K562 (cell line): ENCODE data around the gene FSTL4. TPM values are rescaled to one million over a fixed set of nuclear protein-coding genes. Genes with fewer than 3 reads are reported as not detected.

ENCODE experiments used
- ATAC-seq: fragments of 200-7000 bp; cut with Tn5 transposase; 3 replicates; pipeline ENCODE4 v1.9.1; 2020; ENCODE audit warnings: moderate library complexity
- BruUV-seq: library from RNA; stranded (reverse); fragments of 400-500 nt; replicated peaks from 2 replicates; lab custom pipeline; 2021; lab: Mats Ljungman, UMichigan
- CTCF ChIA-PET: fragments of 300-600 bp; formaldehyde crosslinking; extraction: SDS; loops from one replicate; lab custom pipeline; 2021; ENCODE audit warnings: low intra/inter-chr PET ratio; lab: Yijun Ruan, JAX
- POLR2A ChIA-PET: fragments of 300-600, 350-650 bp; sonication (Branson Sonifier 250); formaldehyde crosslinking; extraction: SDS; loops from one replicate; lab custom pipeline; 2021; ENCODE audit warnings: antibody characterized with exemption, inconsistent platforms; lab: Yijun Ruan, JAX
- DNase-seq, 4 experiments: peaks; one replicate each; pipeline versions ENCODE4 v3.0.0 to v3.0.0-alpha.2; 2011 to 2018; ENCODE audit warnings: low spot score in 3 of 4, mixed read lengths in 3 of 4; ENCODE audit errors: extremely low read depth in 1 of 4
- FAIRE-seq: peaks from 2 replicates; lab custom pipeline; 2011; peaks lifted over from hg19 to GRCh38; lab: Jason Lieb, UNC
- H2AFZ ChIP-seq: 2 replicates; pipeline ENCODE4 v1.6.0; 2011; ENCODE audit warnings: low read depth, low read length, control low read depth, inconsistent platforms
- H3K27ac ChIP-seq: fragments of 200-600 bp; 3 replicates; pipeline ENCODE4 v1.8.0; 2011; ENCODE audit warnings: low read depth, mild to moderate bottlenecking, control low read depth, inconsistent platforms, low read length, moderate library complexity, mixed read lengths; ENCODE audit errors: extremely low read depth
- H3K27me3 ChIP-seq, 2 experiments: fragments of 300-600 bp in 1 of 2; 2 replicates in 1 of 2; 3 replicates in 1 of 2; pipeline versions ENCODE4 v1.6.0 to v1.8.0; 2011; ENCODE audit warnings: inconsistent platforms in 2 of 2, low read length in 2 of 2, mild to moderate bottlenecking in 1 of 2, mixed read lengths in 1 of 2, moderate library complexity in 1 of 2; ENCODE audit not compliant: control insufficient read depth in 2 of 2, insufficient read depth in 2 of 2
- H3K36me3 ChIP-seq: fragments of 300-600 bp; 3 replicates; pipeline ENCODE4 v1.8.0; 2011; ENCODE audit warnings: mild to moderate bottlenecking, low read length, inconsistent platforms; ENCODE audit not compliant: control insufficient read depth, insufficient read depth
- H3K4me1 ChIP-seq, 2 experiments: fragments of 200-600 bp in 1 of 2; replicated peaks in 1 of 2; 2 replicates in 1 of 2; 3 replicates in 1 of 2; pipeline versions ENCODE4 v1.5.1 to v1.8.0; 2011; ENCODE audit warnings: inconsistent platforms in 2 of 2, low read length in 2 of 2, mild to moderate bottlenecking in 1 of 2, mixed read lengths in 1 of 2, moderate library complexity in 1 of 2; ENCODE audit not compliant: control insufficient read depth in 2 of 2, insufficient read depth in 2 of 2
- H3K4me2 ChIP-seq: 2 replicates; pipeline ENCODE4 v1.6.1; 2011; ENCODE audit warnings: low read length, control low read depth, inconsistent platforms, mixed read lengths; ENCODE audit not compliant: insufficient read depth
- H3K4me3 ChIP-seq: fragments of 200-600 bp; sonication (generic), shearing (Covaris generic); 2 replicates; pipeline ENCODE4 v1.5.1; 2016; ENCODE audit warnings: control low read depth, inconsistent platforms
- H3K79me2 ChIP-seq: fragments of 200-600 bp; 3 replicates; pipeline ENCODE4 v1.8.0; 2011; ENCODE audit warnings: low read length, inconsistent platforms; ENCODE audit not compliant: control insufficient read depth, insufficient read depth
- H3K9ac ChIP-seq, 2 experiments: 2 replicates each; pipeline versions ENCODE4 v1.6.0 to v1.6.1; 2011; ENCODE audit warnings: low read depth in 2 of 2, low read length in 2 of 2, control low read depth in 1 of 2, inconsistent platforms in 1 of 2, mild to moderate bottlenecking in 1 of 2, mixed read lengths in 1 of 2; ENCODE audit not compliant: insufficient read depth in 1 of 2
- H3K9me1 ChIP-seq: one replicate; pipeline ENCODE4 v1.6.0; 2011; ENCODE audit warnings: inconsistent platforms, mild to moderate bottlenecking, low read length, moderate library complexity; ENCODE audit not compliant: control insufficient read depth, insufficient read depth
- H3K9me3 ChIP-seq: replicated peaks from 2 replicates; pipeline ENCODE4 v1.5.1; 2011; ENCODE audit warnings: low read depth, low read length, inconsistent platforms; ENCODE audit not compliant: control insufficient read depth, insufficient read depth
- H4K20me1 ChIP-seq: replicated peaks from 2 replicates; pipeline ENCODE4 v1.6.1; 2011; ENCODE audit warnings: low read length, inconsistent platforms, mixed read lengths; ENCODE audit not compliant: control insufficient read depth, insufficient read depth
- CEBPG ChIP-seq, 3 experiments: fragments of 200-800 bp in 1 of 3; sonication (Bioruptor generic) in 1 of 3; sonication (generic) in 1 of 3; formaldehyde crosslinking in 1 of 3; IDR thresholded peaks in 2 of 3; conservative IDR thresholded peaks in 1 of 3; 2 replicates each; pipeline versions ENCODE4 v1.6.1 to v1.8.0; 2016 to 2022; ENCODE audit warnings: missing compliant biosample characterization in 2 of 3, missing genetic modification characterization in 2 of 3, mild to moderate bottlenecking in 1 of 3, missing genetic modification reagents in 1 of 3
- HDAC1 ChIP-seq, 2 experiments: fragments of 450-650 bp; IDR thresholded peaks; 2 replicates each; pipeline ENCODE4 v1.6.1; 2016 to 2017; ENCODE audit warnings: inconsistent platforms in 1 of 2, mild to moderate bottlenecking in 1 of 2, moderate library complexity in 1 of 2
- HDAC6 ChIP-seq: IDR thresholded peaks from 2 replicates; pipeline ENCODE4 v1.6.1; 2012; ENCODE audit warnings: low read depth, mild to moderate bottlenecking, control low read depth, inconsistent platforms, low read length, moderate library complexity
- MEIS2 ChIP-seq: fragments of 450-650 bp; IDR thresholded peaks from 2 replicates; pipeline ENCODE4 v1.6.1; 2014; ENCODE audit warnings: mild to moderate bottlenecking; ENCODE audit not compliant: partially characterized antibody
- WGBS: fragments of 100-300 bp; shearing (Covaris generic); methylation state at CpG from one replicate; pipeline ENCODE4 v1.1.6; 2016; ENCODE audit warnings: low coverage, mixed read lengths; ENCODE audit not compliant: insufficient coverage; ENCODE audit errors: missing lambda C conversion rate; 5-methylcytosine and 5-hydroxymethylcytosine counted together
- in situ Hi-C: fragments of 300-500 bp; cut with MboI; formaldehyde crosslinking; loops from 4 replicates; pipeline ENCODE4 v1.15.0; 2018; ENCODE audit warnings: inconsistent platforms, mixed read lengths
- intact Hi-C: fragments of 100-400 bp; cut with micrococcal nuclease; formaldehyde crosslinking; loops from 2 replicates; pipeline ENCODE4 v1.14.2; 2022
- polyA plus RNA-seq, 8 experiments: library from polyadenylated mRNA; depleted of rRNA in 4 of 8; stranded (reverse) in 5 of 8; unstranded in 3 of 8; fragments of >200 nt; fragmentation: Nextera tagmentation in 2 of 8; fragmentation: Illumina TruSeq in 1 of 8; extraction: Ambion mirVana in 2 of 8; extraction: Trizol in 1 of 8; gene quantifications; 2 replicates each; pipeline versions ENCODE4 v1.2.1 to v1.2.3, GENCODE V29; 2011 to 2014; ENCODE audit warnings: inconsistent platforms in 1 of 8, missing spikeins in 1 of 8
- total RNA-seq, 7 experiments: library from RNA; depleted of rRNA in 6 of 7; stranded (reverse); fragments of >200 nt in 6 of 7; fragmentation: Illumina TruSeq in 2 of 7; extraction: Trizol in 2 of 7; gene quantifications; 2 replicates each; pipeline versions ENCODE4 v1.2.1 to v1.2.3, GENCODE V29; 2011 to 2021; ENCODE audit warnings: low replicate concordance in 1 of 7
- TF ChIP-seq, protein P1 (sequence below): fragments of 450-650 bp; IDR thresholded peaks from 2 replicates; pipeline ENCODE4 v1.6.1; 2017; ENCODE audit warnings: mild to moderate bottlenecking, moderate library complexity
- TF ChIP-seq, protein P2 (sequence below): fragments of 450-650 bp; IDR thresholded peaks from 2 replicates; pipeline ENCODE4 v1.6.1; 2016

The FSTL4 gene
- total and polyA plus RNA-seq, 9 of the 15 experiments (the other 6 are each of a cell fraction or from before 2014, with no cell fraction given), result 0.08 to 0.18 (median 0.10) TPM; not detected in 5

DNA sequence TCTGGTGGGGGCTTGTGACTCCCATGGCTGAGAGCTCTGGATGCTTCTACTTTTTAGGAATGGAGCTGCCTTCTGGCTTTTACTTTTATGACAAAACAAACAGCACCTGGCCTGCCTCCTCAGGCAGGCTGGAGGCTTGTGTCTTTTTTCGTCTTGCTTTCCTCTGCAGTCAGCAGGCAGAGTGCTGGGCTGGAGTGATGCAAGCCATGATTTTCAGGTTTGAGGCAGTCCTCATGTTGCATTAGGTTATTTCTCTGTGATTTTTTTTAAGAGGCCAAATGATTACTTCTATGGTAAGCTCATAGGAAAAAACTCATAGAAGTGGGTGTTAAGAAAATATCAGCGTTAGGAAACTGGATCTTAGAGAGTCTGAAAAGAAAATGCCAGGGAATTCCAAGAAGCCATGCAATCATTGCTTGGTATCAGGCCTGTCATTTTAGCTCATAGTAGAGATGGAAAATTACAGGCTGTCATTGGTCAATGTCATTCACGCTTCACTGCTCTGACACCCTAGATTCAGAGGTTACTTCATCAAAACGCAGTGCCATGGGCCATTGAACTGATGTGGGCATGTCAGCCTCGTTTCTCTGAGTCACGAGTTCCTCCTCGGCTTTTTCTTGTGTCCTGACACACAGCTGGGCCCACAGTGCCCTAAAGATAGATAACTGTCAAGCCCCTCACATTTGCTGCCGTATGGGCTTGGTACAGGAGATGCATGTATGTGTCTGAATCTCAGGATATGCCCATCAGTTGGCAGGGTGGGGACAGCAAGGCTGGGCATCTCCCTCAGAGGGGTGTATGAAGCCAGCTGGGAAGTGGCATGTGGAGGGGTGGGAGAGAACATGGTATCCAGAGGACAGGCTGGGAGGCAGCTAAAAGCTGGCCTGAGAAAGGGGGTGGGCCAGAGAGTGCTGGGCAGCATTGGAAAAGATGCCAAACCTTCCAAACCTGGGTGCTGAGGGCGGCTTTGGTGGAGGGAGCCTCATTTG, 408.7 kb downstream of the FSTL4 start:
- no peak for TF ChIP-seq HDAC1 (IDR thresholded peaks at IDR 0.05)
- TF ChIP-seq, protein P1, sequence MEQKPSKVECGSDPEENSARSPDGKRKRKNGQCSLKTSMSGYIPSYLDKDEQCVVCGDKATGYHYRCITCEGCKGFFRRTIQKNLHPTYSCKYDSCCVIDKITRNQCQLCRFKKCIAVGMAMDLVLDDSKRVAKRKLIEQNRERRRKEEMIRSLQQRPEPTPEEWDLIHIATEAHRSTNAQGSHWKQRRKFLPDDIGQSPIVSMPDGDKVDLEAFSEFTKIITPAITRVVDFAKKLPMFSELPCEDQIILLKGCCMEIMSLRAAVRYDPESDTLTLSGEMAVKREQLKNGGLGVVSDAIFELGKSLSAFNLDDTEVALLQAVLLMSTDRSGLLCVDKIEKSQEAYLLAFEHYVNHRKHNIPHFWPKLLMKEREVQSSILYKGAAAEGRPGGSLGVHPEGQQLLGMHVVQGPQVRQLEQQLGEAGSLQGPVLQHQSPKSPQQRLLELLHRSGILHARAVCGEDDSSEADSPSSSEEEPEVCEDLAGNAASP, result no peak
- TF ChIP-seq CEBPG (CRISPR knock-in tag; IDR thresholded peaks at IDR 0.05), result no peak
- peak in 1 of 2 experiments; percentile 43; a peak in 2 of 4 replicates for TF ChIP-seq CEBPG (tag; conservative IDR thresholded peaks at IDR 0.05 in 1 of 2, IDR thresholded peaks at IDR 0.05 in 1 of 2)
- peak; percentile 31 for TF ChIP-seq MEIS2
- TF ChIP-seq HDAC6, result no peak
- TF ChIP-seq, protein P2, sequence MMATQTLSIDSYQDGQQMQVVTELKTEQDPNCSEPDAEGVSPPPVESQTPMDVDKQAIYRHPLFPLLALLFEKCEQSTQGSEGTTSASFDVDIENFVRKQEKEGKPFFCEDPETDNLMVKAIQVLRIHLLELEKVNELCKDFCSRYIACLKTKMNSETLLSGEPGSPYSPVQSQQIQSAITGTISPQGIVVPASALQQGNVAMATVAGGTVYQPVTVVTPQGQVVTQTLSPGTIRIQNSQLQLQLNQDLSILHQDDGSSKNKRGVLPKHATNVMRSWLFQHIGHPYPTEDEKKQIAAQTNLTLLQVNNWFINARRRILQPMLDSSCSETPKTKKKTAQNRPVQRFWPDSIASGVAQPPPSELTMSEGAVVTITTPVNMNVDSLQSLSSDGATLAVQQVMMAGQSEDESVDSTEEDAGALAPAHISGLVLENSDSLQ, result peak; percentile 47; the same call in 1 of the 2 replicates
- H3K9me1 ChIP-seq, result no peaks in the 10 kb centered on the region
- no peak overlapping the region for H3K4me3 ChIP-seq
- FAIRE-seq (no peak), ATAC-seq (no peak), DNase-seq (no peak)
- 1% methylated on average over 9 of the region's 9 CpGs for WGBS
- intact Hi-C loops, result no loop called here
- H3K4me2 ChIP-seq, result no peak overlapping the region
- H3K9me3 ChIP-seq, result no peaks in the 10 kb centered on the region
- ChIA-PET POLR2A (interaction anchor here (0.9 to 1.5 kb wide), 4 partner anchors 11 to 615 kb away, joined by 3 to 7 read pairs (median 3); no protein-coding TSS in a partner anchor), CTCF (no interaction called here)
- H3K27me3 ChIP-seq, result peaks cover 30 to 50% of the 10 kb centered on the region in 2 experiments; a peak in 4 of 5 replicates
- no peak overlapping the region for H2AFZ ChIP-seq
- no peak overlapping the region for H3K9ac ChIP-seq
- no TSS peak for BruUV-seq
- H3K27ac ChIP-seq, result no peak overlapping the region
- no peaks in the 10 kb centered on the region for H3K4me1 ChIP-seq
- H4K20me1 ChIP-seq, result no peaks in the 10 kb centered on the region
- H3K36me3 ChIP-seq, result no peaks in the 10 kb centered on the region
- no peaks in the 10 kb centered on the region for H3K79me2 ChIP-seq
- in situ Hi-C loops, result no loop called here
